Coronary artery (tissue), 2 donors: Measurements from ENCODE around the gene ME3.
"Not testable (repeated sequence)": the region's sequence is repeated elsewhere in the genome, so short reads cannot be mapped to it uniquely, and the experiment has no call there.

Source experiments
- DNase-seq: peaks from one replicate; pipeline ENCODE4 v3.0.0-alpha.2; 2017; ENCODE audit warnings: low spot score
- H3K27ac ChIP-seq, 2 donors: fragments of 200-600 bp; sonication (generic); one replicate each; pipeline ENCODE4 v1.5.1; 2016 to 2019
- H3K4me3 ChIP-seq: fragments of 200-600 bp; sonication (generic); 2 replicates; pipeline ENCODE4 v1.5.1; 2016; ENCODE audit warnings: mild to moderate bottlenecking, moderate library complexity
- TF ChIP-seq, protein P1 (sequence below): fragments of 200-600 bp; sonication (generic); IDR thresholded peaks from one replicate; pipeline ENCODE4 v1.5.1; 2019; ENCODE audit warnings: antibody characterized with exemption

Gene ME3

DNA sequence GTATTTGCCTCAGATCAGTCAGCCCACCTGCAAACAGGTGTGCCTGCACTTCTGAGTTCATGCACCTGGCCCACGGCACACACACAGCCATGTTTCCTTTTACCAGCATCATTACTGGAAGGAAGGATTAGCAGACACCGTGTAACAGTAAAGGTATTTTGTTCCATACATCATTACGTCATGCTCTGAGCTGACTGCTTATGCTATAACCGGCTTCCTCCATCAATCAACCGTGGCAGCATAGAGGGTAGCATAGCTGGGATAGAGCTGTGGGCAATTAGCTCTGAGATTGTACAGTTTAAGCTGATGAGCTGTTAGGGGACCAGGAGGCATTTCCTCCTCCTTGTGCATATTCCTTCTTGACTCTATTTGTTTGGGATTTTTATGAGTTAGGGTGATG is 102.4 kb downstream of the ME3 start:
- DNase-seq, result no peak

DNA sequence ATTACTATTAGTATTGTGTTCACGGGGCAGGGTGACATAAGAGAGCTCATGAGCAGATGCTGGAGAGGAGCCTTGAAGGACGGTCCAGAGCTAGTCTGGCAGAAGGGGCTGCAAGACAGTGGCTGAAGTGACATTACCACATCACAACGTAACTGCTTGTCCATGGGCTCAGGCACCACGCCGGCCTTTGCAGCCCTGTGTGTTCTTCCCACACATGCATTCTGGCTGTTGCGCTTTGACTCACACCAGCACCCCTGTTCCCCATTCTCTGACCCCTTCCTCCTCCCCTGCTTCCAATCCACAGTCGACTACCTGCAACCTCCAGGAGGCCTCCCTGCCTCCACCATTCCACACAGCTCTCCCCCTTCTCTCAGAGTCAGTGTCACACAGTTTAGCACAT is 103.3 kb downstream of the ME3 start:
- Histone ChIP-seq H3K27ac (no peak overlapping the region), H3K4me3 (no peak overlapping the region)
- TF ChIP-seq, protein P1, sequence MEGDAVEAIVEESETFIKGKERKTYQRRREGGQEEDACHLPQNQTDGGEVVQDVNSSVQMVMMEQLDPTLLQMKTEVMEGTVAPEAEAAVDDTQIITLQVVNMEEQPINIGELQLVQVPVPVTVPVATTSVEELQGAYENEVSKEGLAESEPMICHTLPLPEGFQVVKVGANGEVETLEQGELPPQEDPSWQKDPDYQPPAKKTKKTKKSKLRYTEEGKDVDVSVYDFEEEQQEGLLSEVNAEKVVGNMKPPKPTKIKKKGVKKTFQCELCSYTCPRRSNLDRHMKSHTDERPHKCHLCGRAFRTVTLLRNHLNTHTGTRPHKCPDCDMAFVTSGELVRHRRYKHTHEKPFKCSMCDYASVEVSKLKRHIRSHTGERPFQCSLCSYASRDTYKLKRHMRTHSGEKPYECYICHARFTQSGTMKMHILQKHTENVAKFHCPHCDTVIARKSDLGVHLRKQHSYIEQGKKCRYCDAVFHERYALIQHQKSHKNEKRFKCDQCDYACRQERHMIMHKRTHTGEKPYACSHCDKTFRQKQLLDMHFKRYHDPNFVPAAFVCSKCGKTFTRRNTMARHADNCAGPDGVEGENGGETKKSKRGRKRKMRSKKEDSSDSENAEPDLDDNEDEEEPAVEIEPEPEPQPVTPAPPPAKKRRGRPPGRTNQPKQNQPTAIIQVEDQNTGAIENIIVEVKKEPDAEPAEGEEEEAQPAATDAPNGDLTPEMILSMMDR, result no peak
- no peak for DNase-seq

More for the DNA sequence above, 102.4 kb downstream of the ME3 start:
- Histone ChIP-seq H3K4me3 (no peak overlapping the region), H3K27ac (no peak overlapping the region)
- TF ChIP-seq, protein P1, result no peak

DNA sequence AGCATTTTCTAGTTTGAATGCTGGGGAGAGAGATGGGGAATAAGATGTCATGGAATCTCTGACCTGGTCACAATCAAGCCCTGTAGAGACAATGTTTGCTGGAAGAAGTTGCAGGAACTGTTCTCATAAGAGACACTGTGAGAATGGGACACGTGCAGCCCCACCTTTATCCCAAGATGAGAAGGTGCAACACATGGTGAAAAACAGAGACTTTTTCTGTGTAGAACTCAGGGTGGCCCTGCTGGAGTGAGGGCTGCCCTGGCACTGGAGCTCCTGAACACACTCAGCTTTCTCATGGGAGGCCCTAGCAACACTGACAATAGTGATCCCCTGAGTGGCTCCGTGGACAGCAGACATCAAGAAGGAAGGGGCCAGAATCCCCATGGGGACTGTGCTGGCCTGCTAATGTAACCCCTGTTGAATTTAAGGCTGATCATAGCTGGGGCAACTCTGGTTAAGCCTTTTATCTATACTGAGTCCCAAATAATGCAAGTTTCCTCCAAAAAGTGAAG is 106.6 kb downstream of the ME3 start:
- no peak overlapping the region for H3K4me3 ChIP-seq
- DNase-seq, result no peak
- TF ChIP-seq, protein P1, result no peak
- no peak overlapping the region for H3K27ac ChIP-seq

DNA sequence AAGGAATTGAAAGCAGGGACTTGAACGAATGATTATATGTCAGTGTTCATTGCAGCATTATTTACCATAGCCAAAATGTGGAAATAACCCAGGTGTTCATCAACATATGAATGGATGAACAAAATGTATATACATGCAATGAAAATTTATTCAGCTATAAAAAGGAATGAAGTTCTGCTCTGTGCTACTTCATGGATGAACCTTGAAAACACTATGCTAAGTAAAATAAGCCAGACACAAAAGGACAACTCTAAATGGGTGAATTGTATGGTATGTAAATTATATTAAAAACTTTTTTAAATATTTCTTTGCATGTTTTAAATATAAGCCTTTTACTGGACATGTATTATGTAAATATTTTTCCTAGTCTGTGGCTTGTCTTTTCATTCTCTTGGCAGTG is 107.0 kb downstream of the ME3 start:
- no peak for DNase-seq
- Histone ChIP-seq H3K27ac (no peak overlapping the region), H3K4me3 (no peak overlapping the region)
- TF ChIP-seq, protein P1, result no peak

DNA sequence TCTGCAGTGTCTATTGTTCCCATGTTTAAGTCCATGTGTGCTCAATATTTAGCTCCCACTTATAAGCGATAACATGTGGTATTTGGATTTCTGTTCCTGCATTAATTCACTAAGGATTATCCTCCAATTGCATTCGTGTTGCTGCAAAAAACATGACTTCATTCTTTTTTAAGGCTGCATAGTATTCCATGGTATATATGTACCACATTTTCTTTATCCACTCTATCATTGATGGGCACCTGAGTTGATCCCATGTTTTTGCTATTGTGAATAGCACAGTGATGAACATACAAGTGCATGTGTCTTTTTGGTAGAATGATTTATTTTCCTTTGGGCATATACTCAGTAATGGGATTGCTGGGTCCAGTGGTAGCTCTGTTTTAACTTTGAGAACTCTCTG is 109.6 kb downstream of the ME3 start:
- H3K4me3 ChIP-seq, H3K27ac ChIP-seq, DNase-seq: not testable (repeated sequence)

DNA sequence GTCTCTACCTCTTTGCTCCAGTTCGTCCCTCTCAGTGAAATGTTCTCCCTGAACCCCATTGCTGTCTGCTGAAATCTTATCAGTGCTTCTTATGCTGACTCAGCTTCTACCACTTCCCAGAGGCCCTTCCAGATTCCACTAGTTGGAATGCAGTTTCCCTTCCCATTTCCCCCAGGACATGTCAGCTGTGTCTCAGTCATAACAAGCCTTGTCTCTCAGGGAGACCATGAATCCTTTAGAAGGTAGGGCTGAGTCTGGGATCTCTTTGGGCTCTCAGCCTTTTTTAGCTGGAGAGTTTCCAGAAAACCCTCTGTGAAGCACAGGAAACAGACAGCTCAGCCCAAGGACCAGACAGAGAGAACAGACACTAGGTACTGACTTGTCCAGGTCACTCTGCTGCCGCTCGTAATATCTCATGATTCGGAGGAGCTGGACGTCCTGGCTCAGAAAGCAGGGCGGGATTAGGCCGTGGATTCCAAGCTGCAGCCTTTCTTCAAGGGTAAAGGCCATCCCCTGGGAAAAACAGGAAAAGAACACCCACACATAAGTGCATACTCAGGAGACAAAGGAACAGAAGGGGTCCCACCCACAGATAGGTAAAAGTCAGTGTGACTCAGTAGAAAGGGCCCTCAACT is 113.0 kb downstream of the ME3 start:
- Histone ChIP-seq H3K4me3 (no peak overlapping the region), H3K27ac (peak overlapping the region; percentile 12 to 81)
- DNase-seq, result no peak
- TF ChIP-seq, protein P1, result no peak

DNA sequence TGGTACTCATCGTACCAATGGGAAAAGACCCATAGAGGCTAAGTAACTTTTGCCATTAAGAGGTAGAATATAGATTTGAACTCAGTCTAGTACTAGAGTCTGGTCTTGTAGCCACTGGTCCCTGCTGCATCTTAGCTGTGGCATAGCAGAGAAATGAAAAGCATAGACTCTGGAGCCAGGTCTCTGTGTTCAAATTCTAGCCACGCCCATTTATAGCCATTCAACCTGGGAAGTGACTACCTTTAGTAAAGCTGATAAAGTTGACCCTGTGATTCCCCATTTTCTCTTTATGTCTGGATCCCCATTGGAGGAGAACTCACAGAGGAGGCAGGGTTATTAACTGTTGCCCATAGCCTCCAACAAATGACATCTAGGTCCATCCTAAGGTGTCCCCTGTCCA is 113.6 kb downstream of the ME3 start:
- no peak for DNase-seq

More for the DNA sequence above, 113.6 kb downstream of the ME3 start:
- Histone ChIP-seq H3K4me3 (no peak overlapping the region), H3K27ac (peak overlapping the region; percentile 23 to 81)
- TF ChIP-seq, protein P1, result no peak
